ENCODE results near the gene TBC1D10A.
A peak's percentile ranks its signal among the peaks of the same experiment; 100 is the strongest.

The TBC1D10A gene

GRCh38 chr22:30266445-30267381, 60.0 kb downstream of the TBC1D10A start, which contains the start of gene OSM:
Gene OSM (minus strand): TSS chr22:30266851. CDS start chr22:30266799, 52 bp downstream.
- DNase-seq (ENCODE audit: low read depth in 1 of 2, low spot score in 1 of 2): peak; percentile 75 to 96
- no peaks in the 10 kb centered on the region for H3K27me3 ChIP-seq (ENCODE audit: insufficient read depth, poor library complexity, severe bottlenecking)
- peak within 1 kb of the TSS; percentile 61 for H3K4me3 ChIP-seq (replicated peaks; ENCODE audit: insufficient read depth, low read length)
- H3K27ac ChIP-seq (replicated peaks): peak within 1 kb of the TSS; percentile 90
- TF ChIP-seq GABPA (IDR thresholded peaks at IDR 0.05; ENCODE audit: low read depth) (0 out of 2 replicates have a peak, but pooled peaks have one; percentile 28), SPI1 (IDR thresholded peaks at IDR 0.05; ENCODE audit: borderline replicate concordance, low read depth) (peak; percentile 3; the same call in 1 of the 2 replicates), REST (IDR thresholded peaks at IDR 0.05; ENCODE audit: insufficient replicate concordance, low read depth) (peak; percentile 11), CTCF (IDR thresholded peaks at IDR 0.05; ENCODE audit: insufficient read depth, low read length) (no peak), POLR2AphosphoS5 (IDR thresholded peaks at IDR 0.05; ENCODE audit: low read depth) (peak; percentile 97)

- Histone ChIP-seq H3K4me3 (replicated peaks; ENCODE audit: insufficient read depth, low read length) (peak overlapping the region; percentile 61), H3K27ac (replicated peaks) (peak overlapping the region; percentile 90), H3K27me3 (ENCODE audit: insufficient read depth, poor library complexity, severe bottlenecking) (no peaks in the 10 kb centered on the region)
- peak; percentile 59 for TF ChIP-seq GABPA (IDR thresholded peaks at IDR 0.05; ENCODE audit: low read depth)
- TF ChIP-seq REST (IDR thresholded peaks at IDR 0.05; ENCODE audit: insufficient replicate concordance, low read depth): no peak
- DNase-seq (ENCODE audit: low read depth in 1 of 2, low spot score in 1 of 2): peak; percentile 92 to 94
Measured at GRCh38 chr22:30265823-30266444, 60.8 kb downstream of the TBC1D10A start.

- DNase-seq (ENCODE audit: low read depth in 1 of 2, low spot score in 1 of 2): no peak
- H3K4me3 ChIP-seq (replicated peaks; ENCODE audit: insufficient read depth, low read length): no peak overlapping the region
- H3K27ac ChIP-seq (replicated peaks): peak overlapping the region; percentile 90
- H3K27me3 ChIP-seq (ENCODE audit: insufficient read depth, poor library complexity, severe bottlenecking): no peaks in the 10 kb centered on the region
- no peak for TF ChIP-seq POLR2AphosphoS5 (IDR thresholded peaks at IDR 0.05; ENCODE audit: low read depth)
- TF ChIP-seq SPI1 (IDR thresholded peaks at IDR 0.05; ENCODE audit: borderline replicate concordance, low read depth): no peak
- no peak for TF ChIP-seq CTCF (IDR thresholded peaks at IDR 0.05; ENCODE audit: insufficient read depth, low read length)
- TF ChIP-seq GABPA (IDR thresholded peaks at IDR 0.05; ENCODE audit: low read depth): no peak
- no peak for TF ChIP-seq REST (IDR thresholded peaks at IDR 0.05; ENCODE audit: insufficient replicate concordance, low read depth)
Measured at GRCh38 chr22:30265131-30265720, 61.5 kb downstream of the TBC1D10A start.
